ENCODE data around the gene NUCB1. TPM values are rescaled to one million over a fixed set of nuclear protein-coding genes. Genes with fewer than 3 reads are reported as not detected.
"Not testable (repeated sequence)": the region's sequence is repeated elsewhere in the genome, so short reads cannot be mapped to it uniquely, and the experiment has no call there.

The NUCB1 gene
- total and polyA plus RNA-seq, 8 donors: 60.9 to 136 (median 96.3) TPM

GRCh38 chr19:48906324-48906723 is 6.2 kb downstream of the NUCB1 start:
- TF ChIP-seq CTCF (IDR thresholded peaks at IDR 0.05): no peak
- Histone ChIP-seq H3K9me3 (no peaks in the 10 kb centered on the region), H3K36me3 (peaks cover 0 to 19% (median 15%) of the 10 kb centered on the region in 3 donors), H3K4me1 (peaks cover 0 to 6% (median 4%) of the 10 kb centered on the region in 3 donors), H3K4me3 (no peak overlapping the region), H3K27me3 (no peaks in the 10 kb centered on the region), H3K27ac (no peak overlapping the region)
- DNase-seq: no peak
- FAIRE-seq: no peak
- intact Hi-C loops (cut with DNase I): no loop called here
- no peak for ATAC-seq
- 95 to 97% methylated on average over 10 of the region's 10 CpGs for WGBS, 2 donors

- DNase-seq (no peak), ATAC-seq (peak in 2 of 4 donors; percentile 35 to 52), FAIRE-seq (no peak)
- intact Hi-C loops (cut with DNase I): no loop called here
- peaks cover 0 to 25% (median 22%) of the 10 kb centered on the region in 3 donors for H3K36me3 ChIP-seq
- no peak overlapping the region for H3K27ac ChIP-seq
- H3K4me1 ChIP-seq: no peaks in the 10 kb centered on the region
- 90 to 91% methylated on average over 14 of the region's 14 CpGs for WGBS, 2 donors
- H3K27me3 ChIP-seq: no peaks in the 10 kb centered on the region
- TF ChIP-seq CTCF (IDR thresholded peaks at IDR 0.05): no peak
- H3K9me3 ChIP-seq: no peaks in the 10 kb centered on the region
- no peak overlapping the region for H3K4me3 ChIP-seq
Observed at GRCh38 chr19:48907671-48908070, 7.6 kb downstream of the NUCB1 start.

- WGBS, 2 donors: 94 to 98% methylated on average over 11 of the region's 11 CpGs
- peaks cover 0 to 25% (median 25%) of the 10 kb centered on the region in 3 donors for H3K36me3 ChIP-seq
- H3K27ac ChIP-seq; FAIRE-seq; H3K9me3 ChIP-seq; DNase-seq; H3K4me1 ChIP-seq; H3K27me3 ChIP-seq; intact Hi-C loops (cut with DNase I); ATAC-seq; H3K4me3 ChIP-seq: not testable (repeated sequence)
Observed at GRCh38 chr19:48909424-48910077, 9.4 kb downstream of the NUCB1 start.

GRCh38 chr19:48910803-48911202 is 10.7 kb downstream of the NUCB1 start:
- intact Hi-C loops (cut with DNase I): no loop called here
- Histone ChIP-seq H3K4me1 (no peaks in the 10 kb centered on the region), H3K27me3 (no peaks in the 10 kb centered on the region), H3K36me3 (peaks cover 0 to 25% (median 16%) of the 10 kb centered on the region in 3 donors), H3K9me3 (no peaks in the 10 kb centered on the region), H3K4me3 (no peak overlapping the region), H3K27ac (no peak overlapping the region)
- TF ChIP-seq CTCF (IDR thresholded peaks at IDR 0.05): no peak
- no peak for ATAC-seq
- 85 to 97% methylated on average over 2 of the region's 2 CpGs for WGBS, 2 donors
- FAIRE-seq: no peak
- DNase-seq: no peak

- peaks cover 0 to 25% (median 16%) of the 10 kb centered on the region in 3 donors for H3K36me3 ChIP-seq
- no peaks in the 10 kb centered on the region for H3K9me3 ChIP-seq
- no peak overlapping the region for H3K4me3 ChIP-seq
- H3K4me1 ChIP-seq: no peaks in the 10 kb centered on the region
- WGBS, 2 donors: 88 to 92% methylated on average over 9 of the region's 9 CpGs
- no peak for DNase-seq
- no peak for FAIRE-seq
- peak in 2 of 4 donors; percentile 46 to 48 for ATAC-seq
- no peaks in the 10 kb centered on the region for H3K27me3 ChIP-seq
- TF ChIP-seq CTCF (IDR thresholded peaks at IDR 0.05): no peak
- intact Hi-C loops (cut with DNase I): no loop called here
- H3K27ac ChIP-seq: no peak overlapping the region
Observed at GRCh38 chr19:48913114-48913889, 13.2 kb downstream of the NUCB1 start.
